ENCODE results near the gene CES1. TPM values are rescaled to one million over a fixed set of nuclear protein-coding genes. Genes with fewer than 3 reads are reported as not detected.
"Not testable (repeated sequence)": the region's sequence is repeated elsewhere in the genome, so short reads cannot be mapped to it uniquely, and the experiment has no call there.

The CES1 gene
- total and polyA plus RNA-seq, 7 donors = 1.8 to 115 (median 20.2) TPM

DNA sequence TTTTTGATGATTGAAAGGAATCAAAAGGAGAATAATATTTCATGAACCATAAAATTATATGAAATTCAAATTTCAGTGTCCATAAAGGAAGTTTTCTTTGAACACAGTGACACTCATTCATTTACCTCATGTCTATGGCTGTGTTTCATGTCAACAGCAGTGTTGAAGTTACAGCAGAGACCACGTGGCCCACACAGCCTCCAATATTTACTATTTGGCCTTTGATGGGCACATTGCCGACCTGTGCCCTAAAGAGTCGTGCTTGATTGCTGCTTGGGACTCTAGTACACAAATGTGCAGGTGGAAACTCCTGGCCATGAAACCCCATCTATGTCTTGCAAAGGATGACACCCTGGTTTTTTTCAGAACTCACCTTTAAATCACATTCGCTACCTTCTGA is 57.0 kb downstream of the CES1 start:
- 42 to 66% methylated on average over 4 of the region's 4 CpGs for WGBS, 2 donors
- Histone ChIP-seq H3K9me3 (no peaks in the 10 kb centered on the region), H3K4me3 (no peak overlapping the region), H3K36me3 (no peaks in the 10 kb centered on the region), H3K27me3 (peaks cover 0 to 3% (median 0%) of the 10 kb centered on the region in 3 donors), H3K27ac (no peak overlapping the region), H3K4me1 (no peaks in the 10 kb centered on the region)
- TF ChIP-seq POLR2AphosphoS5 (IDR thresholded peaks at IDR 0.05) = no peak
- no peak for TF ChIP-seq EP300 (IDR thresholded peaks at IDR 0.05)
- TF ChIP-seq POLR2A (IDR thresholded peaks at IDR 0.05) = no peak
- TF ChIP-seq, protein P1, sequence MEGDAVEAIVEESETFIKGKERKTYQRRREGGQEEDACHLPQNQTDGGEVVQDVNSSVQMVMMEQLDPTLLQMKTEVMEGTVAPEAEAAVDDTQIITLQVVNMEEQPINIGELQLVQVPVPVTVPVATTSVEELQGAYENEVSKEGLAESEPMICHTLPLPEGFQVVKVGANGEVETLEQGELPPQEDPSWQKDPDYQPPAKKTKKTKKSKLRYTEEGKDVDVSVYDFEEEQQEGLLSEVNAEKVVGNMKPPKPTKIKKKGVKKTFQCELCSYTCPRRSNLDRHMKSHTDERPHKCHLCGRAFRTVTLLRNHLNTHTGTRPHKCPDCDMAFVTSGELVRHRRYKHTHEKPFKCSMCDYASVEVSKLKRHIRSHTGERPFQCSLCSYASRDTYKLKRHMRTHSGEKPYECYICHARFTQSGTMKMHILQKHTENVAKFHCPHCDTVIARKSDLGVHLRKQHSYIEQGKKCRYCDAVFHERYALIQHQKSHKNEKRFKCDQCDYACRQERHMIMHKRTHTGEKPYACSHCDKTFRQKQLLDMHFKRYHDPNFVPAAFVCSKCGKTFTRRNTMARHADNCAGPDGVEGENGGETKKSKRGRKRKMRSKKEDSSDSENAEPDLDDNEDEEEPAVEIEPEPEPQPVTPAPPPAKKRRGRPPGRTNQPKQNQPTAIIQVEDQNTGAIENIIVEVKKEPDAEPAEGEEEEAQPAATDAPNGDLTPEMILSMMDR (IDR thresholded peaks at IDR 0.05) = no peak
- intact Hi-C loops (cut with DNase I) = no loop called here
- DNase-seq = no peak

- peaks cover 0 to 3% (median 0%) of the 10 kb centered on the region in 3 donors for H3K27me3 ChIP-seq
- TF ChIP-seq, protein P1 (IDR thresholded peaks at IDR 0.05) = no peak
- no peak for TF ChIP-seq POLR2A (IDR thresholded peaks at IDR 0.05)
- no peak for TF ChIP-seq POLR2AphosphoS5 (IDR thresholded peaks at IDR 0.05)
- no peak for TF ChIP-seq EP300 (IDR thresholded peaks at IDR 0.05)
- H3K4me1 ChIP-seq = no peaks in the 10 kb centered on the region
- H3K27ac ChIP-seq = no peak overlapping the region
- 75 to 78% methylated on average over 14 of the region's 14 CpGs for WGBS, 2 donors
- intact Hi-C loops (cut with DNase I) = no loop called here
- H3K4me3 ChIP-seq = no peak overlapping the region
- no peaks in the 10 kb centered on the region for H3K36me3 ChIP-seq
- no peaks in the 10 kb centered on the region for H3K9me3 ChIP-seq
- DNase-seq = no peak
Observed at GRCh38 chr16:55773859-55774549, 58.9 kb downstream of the CES1 start.

DNA sequence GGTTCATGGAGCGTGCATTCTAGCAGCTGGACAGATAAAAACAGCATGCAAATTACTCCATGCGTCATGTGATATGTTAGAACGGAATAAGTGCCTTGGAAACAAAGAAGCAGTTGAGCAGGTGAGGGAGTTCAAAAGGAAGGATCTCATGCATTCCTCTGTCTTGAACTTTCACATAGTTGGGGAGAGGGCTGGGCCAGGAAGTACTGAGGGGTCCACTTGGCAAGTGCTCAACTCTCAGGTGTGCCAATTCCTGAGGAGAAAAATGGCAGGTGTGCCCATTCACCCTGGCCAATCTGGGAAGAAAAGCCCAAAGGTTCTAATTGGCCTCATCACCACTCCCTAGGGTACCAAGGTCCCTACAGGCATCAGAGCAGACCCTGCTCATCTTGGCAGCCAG is 67.7 kb downstream of the CES1 start:
- intact Hi-C loops (cut with DNase I) = loop anchor here (2.0 kb wide), 1 partner anchor 64 kb away; no protein-coding TSS in a partner anchor
- Histone ChIP-seq H3K27ac (no peak overlapping the region), H3K36me3 (no peaks in the 10 kb centered on the region), H3K27me3 (no peaks in the 10 kb centered on the region), H3K4me3 (no peak overlapping the region), H3K4me1 (peaks cover 0 to 7% (median 3%) of the 10 kb centered on the region in 4 donors), H3K9me3 (no peaks in the 10 kb centered on the region)
- no peak for DNase-seq
- no peak for TF ChIP-seq EP300 (IDR thresholded peaks at IDR 0.05)
- no peak for TF ChIP-seq POLR2AphosphoS5 (IDR thresholded peaks at IDR 0.05)
- no peak for TF ChIP-seq POLR2A (IDR thresholded peaks at IDR 0.05)
- TF ChIP-seq, protein P1 (IDR thresholded peaks at IDR 0.05) = no peak
- WGBS, 2 donors = 28 to 61% methylated on average over 3 of the region's 3 CpGs

GRCh38 chr16:55760310-55761001 is 72.4 kb downstream of the CES1 start:
- no peaks in the 10 kb centered on the region for H3K27me3 ChIP-seq
- peak overlapping the region in 1 of 4 donors; percentile 12 for H3K27ac ChIP-seq
- peak overlapping the region in 2 of 4 donors; percentile 22 to 29 for H3K4me3 ChIP-seq
- H3K4me1 ChIP-seq = peaks cover 0 to 8% (median 3%) of the 10 kb centered on the region in 4 donors
- H3K36me3 ChIP-seq = no peaks in the 10 kb centered on the region
- 34 to 42% methylated on average over 30 of the region's 30 CpGs for WGBS, 2 donors
- no peak for TF ChIP-seq POLR2A (IDR thresholded peaks at IDR 0.05)
- TF ChIP-seq POLR2AphosphoS5 (IDR thresholded peaks at IDR 0.05) = no peak
- no peak for TF ChIP-seq EP300 (IDR thresholded peaks at IDR 0.05)
- TF ChIP-seq, protein P1 (IDR thresholded peaks at IDR 0.05) = no peak
- intact Hi-C loops (cut with DNase I) = no loop called here
- no peak for DNase-seq
- H3K9me3 ChIP-seq = no peaks in the 10 kb centered on the region

GRCh38 chr16:55759965-55760309 is 73.0 kb downstream of the CES1 start:
- H3K36me3 ChIP-seq; DNase-seq; intact Hi-C loops (cut with DNase I); H3K4me1 ChIP-seq; H3K9me3 ChIP-seq; H3K4me3 ChIP-seq; H3K27me3 ChIP-seq: not testable (repeated sequence)
- H3K27ac ChIP-seq = peak overlapping the region in 1 of 4 donors; percentile 12
- 54 to 58% methylated on average over 3 of the region's 3 CpGs for WGBS, 2 donors

DNA sequence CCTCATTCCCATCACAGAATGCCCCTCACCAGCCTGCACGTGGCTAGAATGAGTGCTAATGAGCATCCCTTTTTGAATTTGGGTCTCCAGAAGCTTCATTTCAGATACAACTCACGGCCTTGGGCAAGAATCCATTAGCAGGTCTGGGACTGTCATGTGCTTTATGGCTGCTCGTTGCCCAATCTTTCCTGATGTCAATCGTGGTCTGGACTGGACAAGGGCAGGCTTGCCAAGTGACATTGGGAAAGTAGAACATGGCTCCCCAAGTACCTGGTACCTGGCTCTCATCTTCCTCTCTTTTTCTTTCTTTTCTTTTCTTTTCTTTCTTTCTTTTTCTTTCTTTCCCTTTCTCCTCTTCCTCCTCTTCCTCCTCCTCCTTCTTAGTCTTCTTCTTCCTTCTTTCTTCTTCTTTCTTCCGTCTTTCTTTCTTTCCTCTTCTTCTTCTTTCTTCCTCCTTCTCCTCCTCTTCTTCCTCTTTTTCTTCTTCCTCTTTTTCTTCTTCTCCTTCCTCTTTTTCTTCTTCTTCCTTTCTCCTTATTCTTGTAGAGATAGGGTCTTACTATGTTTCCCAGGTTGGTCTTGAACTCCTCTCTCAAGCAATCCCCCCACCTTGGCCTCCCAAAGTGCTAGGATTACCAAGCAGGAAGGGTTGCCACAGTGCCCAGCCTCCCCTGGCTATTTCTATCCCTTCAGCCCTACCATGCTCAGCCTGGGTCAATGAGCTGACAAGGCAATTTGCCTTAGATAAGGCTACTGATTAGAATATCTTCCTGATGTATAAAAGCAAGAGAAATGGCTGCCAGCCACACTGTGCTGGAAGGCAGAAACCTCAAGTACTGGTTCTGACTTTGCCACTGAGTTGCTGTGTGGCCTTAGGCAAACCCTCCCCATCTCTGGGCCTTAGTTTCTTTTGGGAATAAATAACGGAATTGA is 75.0 kb downstream of the CES1 start:
- H3K36me3 ChIP-seq; H3K27me3 ChIP-seq; H3K9me3 ChIP-seq; intact Hi-C loops (cut with DNase I); H3K4me3 ChIP-seq; H3K27ac ChIP-seq; DNase-seq; H3K4me1 ChIP-seq: not testable (repeated sequence)
- 53 to 57% methylated on average over 6 of the region's 6 CpGs for WGBS, 2 donors
